GM12892 (cell line): ENCODE data around the gene ABCF2.

Experiments
- POLR2A ChIP-seq: IDR thresholded peaks from 2 replicates; pipeline ENCODE4 v1.6.1; 2011; ENCODE audit warnings: low read depth, low read length, control low read depth
- POLR2AphosphoS5 ChIP-seq: IDR thresholded peaks from 2 replicates; pipeline ENCODE4 v1.6.1; 2011; ENCODE audit warnings: low read depth, low read length, control low read depth

GRCh38 chr7:151176401-151176800, 50.6 kb downstream of the ABCF2 start:
- TF ChIP-seq POLR2A (no peak), POLR2AphosphoS5 (no peak)
